DMS114 treated with DMSO at 0.1 percent for 48 hours (cell line): ENCODE data around the gene BSCL2.
"Not testable (repeated sequence)": the region's sequence is repeated elsewhere in the genome, so short reads cannot be mapped to it uniquely, and the experiment has no call there.

Experiments used
- DNase-seq: peaks from one replicate; lab custom pipeline; 2025; ENCODE audit not compliant: unreplicated experiment; lab: John Stamatoyannopoulos, UW

Gene BSCL2

GRCh38 chr11:62707277-62707861 is at the start of gene BSCL2, which contains the start of gene GNG3:
BSCL2 (minus strand) TSS chr11:62707424; CDS start chr11:62707195, 229 bp downstream.
GNG3 (plus strand) TSS chr11:62707676; CDS start chr11:62708296, 620 bp downstream.
- no peak for DNase-seq

DNA sequence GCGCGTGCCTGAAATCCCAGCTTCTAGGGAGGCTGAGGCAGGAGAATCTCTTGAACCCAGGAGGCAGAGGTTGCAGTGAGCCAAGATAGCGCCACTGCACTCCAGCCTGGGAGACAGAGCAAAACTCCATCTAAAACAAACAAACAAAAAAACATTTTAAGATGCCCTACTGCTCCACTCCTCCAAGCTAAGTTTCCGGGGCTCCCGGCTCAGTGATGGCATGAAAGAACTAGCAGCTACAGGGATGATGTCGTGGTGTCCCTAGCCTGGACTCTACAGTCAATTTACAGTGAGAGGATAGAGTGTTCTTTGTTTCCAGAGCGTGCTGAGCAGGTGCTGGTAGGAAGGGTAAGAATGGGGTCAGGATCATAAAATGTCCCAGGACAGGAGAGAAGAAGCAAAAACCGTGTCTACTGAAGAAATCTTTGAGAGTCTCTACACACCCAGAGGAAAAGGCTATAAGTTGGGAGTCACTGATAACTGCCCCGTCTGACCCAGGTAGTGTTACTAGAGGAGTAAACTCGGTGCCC is 47.9 kb upstream of the BSCL2 start:
- no peak for DNase-seq

DNA sequence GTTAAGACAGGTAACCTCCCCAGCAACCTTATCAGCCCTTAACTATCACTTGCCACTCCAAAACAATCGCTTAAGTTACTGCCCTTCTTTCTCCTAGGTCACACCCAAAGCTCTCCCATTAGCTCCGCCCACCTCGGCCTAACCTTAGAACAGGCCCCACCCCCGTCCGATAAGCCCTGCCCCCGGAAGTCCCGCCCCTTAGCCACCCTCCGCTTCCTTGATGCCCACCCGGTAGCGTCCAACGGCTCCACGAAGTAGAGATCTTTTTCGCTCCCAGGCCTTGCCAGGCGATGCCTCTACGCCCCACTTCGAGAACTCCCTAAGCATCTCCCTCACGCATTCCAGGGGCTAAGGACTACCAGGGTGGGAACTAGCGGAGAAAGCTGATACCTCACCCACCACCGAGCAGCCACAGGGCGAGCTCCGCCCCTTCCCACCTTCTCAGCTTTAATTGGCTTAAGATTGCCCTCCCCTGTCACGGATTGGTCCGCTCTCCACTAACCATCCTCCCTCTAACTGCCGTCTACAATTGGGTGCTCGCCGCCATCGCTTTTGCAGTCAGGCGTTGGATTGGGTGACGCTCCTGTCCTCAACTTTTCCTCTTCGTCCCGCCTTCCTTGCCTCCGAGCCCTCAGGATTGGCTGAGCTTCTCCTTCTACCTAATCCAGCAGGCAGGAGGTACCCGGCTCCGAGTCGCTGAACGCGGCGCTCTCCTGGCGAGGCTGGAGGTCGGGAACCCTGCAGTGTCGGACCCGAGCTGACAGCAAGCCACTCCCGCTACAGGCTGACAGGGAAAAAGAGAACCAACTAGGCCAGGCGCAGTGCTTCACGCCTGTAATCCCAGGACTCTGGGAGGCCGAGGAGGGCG is 46.7 kb upstream of the BSCL2 start, which contains the start of gene ZBTB3:
TSS of gene ZBTB3 (minus strand) at position 425 of the 868 bp plus-strand sequence. CDS start 496 bp downstream, outside the sequence.
- peak; percentile 99 for DNase-seq

- no peak for DNase-seq
Measured at GRCh38 chr11:62752994-62753735, 45.9 kb upstream of the BSCL2 start.

DNA sequence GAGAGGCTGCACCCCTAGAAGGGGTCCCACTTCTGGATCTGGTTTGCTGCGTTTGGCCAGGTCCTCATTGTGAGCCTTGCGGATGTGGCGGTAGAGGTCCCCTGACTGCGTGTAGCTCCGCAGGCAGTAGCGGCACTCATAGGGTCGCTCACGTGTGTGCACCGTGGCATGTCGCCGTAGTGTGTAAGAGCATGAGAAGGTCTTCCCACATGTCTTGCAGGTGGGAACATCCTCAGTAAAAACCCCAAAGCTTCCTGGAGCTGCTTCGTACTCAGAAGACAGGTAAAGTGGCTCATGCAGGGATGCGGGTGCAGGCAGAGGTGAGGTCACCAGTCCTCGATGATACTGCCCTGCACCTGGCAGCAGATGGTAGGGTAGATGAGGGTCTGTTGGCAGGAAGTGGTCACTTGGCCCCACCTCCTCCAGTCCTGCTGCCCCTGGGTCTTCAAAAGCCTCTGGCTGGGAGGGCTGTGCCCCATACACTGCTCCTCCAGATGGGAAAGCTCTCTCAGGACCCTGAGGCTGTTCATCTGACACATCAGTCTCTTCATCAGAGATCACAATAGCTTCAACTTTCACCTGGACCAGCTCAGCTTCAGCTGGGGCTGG is 45.1 kb upstream of the BSCL2 start:
- DNase-seq, result no peak

- DNase-seq, result not testable (repeated sequence)
Measured at GRCh38 chr11:62749931-62750330, 42.7 kb upstream of the BSCL2 start.

GRCh38 chr11:62747475-62748160 is 40.4 kb upstream of the BSCL2 start:
- DNase-seq, result no peak

GRCh38 chr11:62737196-62737595 is 30.0 kb upstream of the BSCL2 start:
- no peak for DNase-seq

DNA sequence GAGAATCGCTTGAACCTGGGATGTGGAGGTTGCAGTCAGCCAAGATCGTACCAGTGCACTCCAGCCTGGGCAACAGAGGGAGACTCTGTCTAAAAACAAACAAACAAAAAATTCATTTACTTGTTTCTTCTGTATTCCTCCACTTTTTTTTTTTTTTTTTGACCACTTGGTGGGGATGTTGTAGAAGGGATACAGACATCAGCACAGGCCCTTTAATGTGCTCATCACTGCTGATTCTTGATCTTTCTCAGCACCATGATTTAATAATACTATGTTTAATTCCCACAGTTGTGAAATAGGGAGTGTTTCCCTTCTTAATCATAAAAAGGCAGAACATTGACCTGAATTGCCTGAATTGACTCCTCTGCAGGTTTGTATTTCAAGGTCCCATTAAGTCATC is 25.6 kb upstream of the BSCL2 start:
- DNase-seq, result peak; percentile 47

- DNase-seq, result not testable (repeated sequence)
Measured at GRCh38 chr11:62730076-62730475, 22.9 kb upstream of the BSCL2 start.

DNA sequence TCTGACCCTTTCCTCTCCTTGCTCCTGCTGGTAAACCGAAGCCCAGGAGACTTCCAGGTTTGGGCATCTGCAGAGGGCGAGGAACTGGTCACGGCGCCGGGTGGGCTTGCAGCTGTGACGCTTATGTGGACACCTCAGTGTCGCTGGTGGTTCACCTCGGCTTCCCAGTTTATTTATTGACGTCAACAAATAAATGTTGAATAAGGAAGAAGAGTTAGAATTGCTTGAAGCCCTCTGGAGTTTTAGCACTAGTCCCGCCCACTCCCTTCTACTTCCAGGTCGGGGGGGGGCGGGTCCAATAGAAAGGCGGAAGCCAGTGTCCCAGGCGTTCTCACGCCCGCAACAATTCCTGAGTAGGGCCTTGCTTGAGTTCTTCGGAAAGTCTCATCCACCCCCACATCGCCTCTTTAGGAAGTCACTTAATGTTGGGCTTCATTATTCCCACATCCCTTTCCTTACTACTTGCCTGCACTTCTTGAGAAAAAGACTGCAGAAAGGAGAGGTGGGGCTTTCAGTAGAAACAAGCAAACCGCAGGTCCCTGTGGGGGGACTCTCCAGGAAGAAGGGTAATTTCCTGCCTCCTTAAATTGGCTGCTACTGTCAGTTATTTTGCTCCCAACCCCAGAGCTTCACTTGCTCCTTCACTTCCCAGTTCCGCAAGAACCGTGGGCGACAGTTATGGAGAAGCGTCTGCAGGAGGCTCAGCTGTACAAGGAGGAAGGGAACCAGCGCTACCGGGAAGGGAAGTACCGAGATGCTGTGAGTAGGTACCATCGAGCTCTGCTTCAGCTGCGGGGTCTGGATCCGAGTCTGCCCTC is 21.2 kb upstream of the BSCL2 start, which contains the start of gene TTC9C:
TSS of gene TTC9C (plus strand) at position 316 of the 818 bp plus-strand sequence. CDS start at position 679, 363 bp downstream.
- peak; percentile 92 for DNase-seq

- peak; percentile 99 for DNase-seq
Measured at GRCh38 chr11:62727872-62728170, 20.6 kb upstream of the BSCL2 start.

DNA sequence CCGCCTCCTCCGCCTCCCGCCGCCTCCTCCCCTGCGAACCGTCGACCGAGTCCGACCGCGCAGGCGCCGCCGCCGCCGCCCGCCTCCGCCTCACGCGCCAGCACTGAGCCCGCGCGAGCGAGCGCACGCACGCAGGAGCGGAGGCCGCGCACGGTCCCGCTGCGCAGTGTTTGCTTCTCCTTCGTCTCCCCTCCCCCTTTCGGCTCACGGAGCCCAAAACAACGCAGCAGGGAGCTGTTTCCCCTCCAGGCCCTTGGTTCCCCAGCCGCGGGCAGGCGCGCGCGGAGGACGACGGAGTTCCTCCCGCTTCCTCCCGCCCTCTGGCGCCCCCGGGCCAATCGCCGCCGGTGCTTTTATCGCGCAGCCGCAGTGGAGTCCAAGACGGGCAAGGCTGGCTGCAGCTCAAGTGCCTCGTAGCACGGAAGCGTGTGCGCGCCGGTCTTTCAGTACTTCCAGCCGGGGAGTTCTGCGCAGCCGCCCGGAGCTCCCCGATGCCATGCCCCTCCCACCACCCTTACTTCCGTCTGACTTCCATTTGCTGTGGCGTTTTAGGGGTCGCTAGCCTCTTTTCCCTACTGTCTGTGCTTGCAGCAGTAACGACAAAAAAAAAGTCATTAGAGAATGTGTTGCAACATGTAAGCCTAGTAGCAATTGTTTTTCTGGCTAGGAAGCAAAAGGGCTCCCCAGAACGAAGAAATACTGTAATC is 20.1 kb upstream of the BSCL2 start, which contains the start of gene HNRNPUL2:
TSS of gene HNRNPUL2 (minus strand) at position 293 of the 707 bp plus-strand sequence. CDS start 301 bp downstream, outside the sequence.
- peak; percentile 98 for DNase-seq

GRCh38 chr11:62726915-62727164 is 19.6 kb upstream of the BSCL2 start:
- no peak for DNase-seq

- no peak for DNase-seq
Measured at GRCh38 chr11:62726156-62726914, 19.1 kb upstream of the BSCL2 start.

GRCh38 chr11:62725646-62726045 is 18.4 kb upstream of the BSCL2 start:
- DNase-seq, result no peak

DNA sequence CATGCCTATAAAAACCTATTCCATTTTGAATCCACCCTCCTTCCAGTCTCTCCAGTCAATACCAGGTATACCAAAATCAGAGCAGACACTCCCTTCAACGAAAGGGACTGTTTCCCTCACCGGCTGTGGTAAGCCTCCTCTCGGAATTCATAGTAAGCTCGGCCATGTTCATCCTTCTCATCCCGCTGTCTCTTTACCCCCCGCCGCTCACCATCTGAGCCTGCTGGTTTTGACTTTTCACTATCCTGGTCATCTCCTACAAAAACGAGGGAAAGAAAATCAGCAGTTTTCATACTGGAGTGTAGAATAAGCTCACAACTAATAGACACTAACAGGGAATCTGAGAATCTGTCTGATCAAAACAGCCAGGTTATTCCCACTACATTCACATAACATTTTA is 16.9 kb upstream of the BSCL2 start:
- DNase-seq, result no peak

- no peak for DNase-seq
Measured at GRCh38 chr11:62721994-62722393, 14.8 kb upstream of the BSCL2 start.
